ENCODE measurements around the gene CHRNE. TPM values are rescaled to one million over a fixed set of nuclear protein-coding genes. Genes with fewer than 3 reads are reported as not detected.

The CHRNE gene
- total RNA-seq, 1 experiment from 2014 or later, result not detected

DNA sequence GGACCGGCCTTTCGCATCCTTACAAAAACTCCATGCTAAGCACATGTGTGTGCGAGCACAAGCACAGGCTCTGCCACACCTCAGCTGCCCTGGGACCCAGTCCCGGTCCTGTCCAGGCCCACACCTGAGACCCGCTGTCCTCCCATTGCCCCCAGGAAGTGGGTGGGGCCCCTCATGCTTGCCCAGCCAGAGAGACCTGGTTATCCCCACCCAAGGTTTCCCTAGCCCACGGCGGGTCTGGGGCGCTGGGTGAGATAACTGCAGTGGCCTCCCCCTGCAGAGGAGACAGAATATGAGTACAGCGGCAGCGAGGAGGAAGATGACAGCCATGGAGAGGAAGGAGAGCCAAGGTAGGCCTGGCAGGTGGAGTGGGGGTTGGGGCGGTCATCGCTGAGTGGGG lies 16.1 kb downstream of the CHRNE start:
- TF ChIP-seq, protein P1, sequence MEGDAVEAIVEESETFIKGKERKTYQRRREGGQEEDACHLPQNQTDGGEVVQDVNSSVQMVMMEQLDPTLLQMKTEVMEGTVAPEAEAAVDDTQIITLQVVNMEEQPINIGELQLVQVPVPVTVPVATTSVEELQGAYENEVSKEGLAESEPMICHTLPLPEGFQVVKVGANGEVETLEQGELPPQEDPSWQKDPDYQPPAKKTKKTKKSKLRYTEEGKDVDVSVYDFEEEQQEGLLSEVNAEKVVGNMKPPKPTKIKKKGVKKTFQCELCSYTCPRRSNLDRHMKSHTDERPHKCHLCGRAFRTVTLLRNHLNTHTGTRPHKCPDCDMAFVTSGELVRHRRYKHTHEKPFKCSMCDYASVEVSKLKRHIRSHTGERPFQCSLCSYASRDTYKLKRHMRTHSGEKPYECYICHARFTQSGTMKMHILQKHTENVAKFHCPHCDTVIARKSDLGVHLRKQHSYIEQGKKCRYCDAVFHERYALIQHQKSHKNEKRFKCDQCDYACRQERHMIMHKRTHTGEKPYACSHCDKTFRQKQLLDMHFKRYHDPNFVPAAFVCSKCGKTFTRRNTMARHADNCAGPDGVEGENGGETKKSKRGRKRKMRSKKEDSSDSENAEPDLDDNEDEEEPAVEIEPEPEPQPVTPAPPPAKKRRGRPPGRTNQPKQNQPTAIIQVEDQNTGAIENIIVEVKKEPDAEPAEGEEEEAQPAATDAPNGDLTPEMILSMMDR (IDR thresholded peaks at IDR 0.05; ENCODE audit: insufficient read depth in 1 of 2, low read depth in 1 of 2, low read length in 1 of 2, severe bottlenecking in 1 of 2, unreplicated experiment in 1 of 2), result no peak

DNA sequence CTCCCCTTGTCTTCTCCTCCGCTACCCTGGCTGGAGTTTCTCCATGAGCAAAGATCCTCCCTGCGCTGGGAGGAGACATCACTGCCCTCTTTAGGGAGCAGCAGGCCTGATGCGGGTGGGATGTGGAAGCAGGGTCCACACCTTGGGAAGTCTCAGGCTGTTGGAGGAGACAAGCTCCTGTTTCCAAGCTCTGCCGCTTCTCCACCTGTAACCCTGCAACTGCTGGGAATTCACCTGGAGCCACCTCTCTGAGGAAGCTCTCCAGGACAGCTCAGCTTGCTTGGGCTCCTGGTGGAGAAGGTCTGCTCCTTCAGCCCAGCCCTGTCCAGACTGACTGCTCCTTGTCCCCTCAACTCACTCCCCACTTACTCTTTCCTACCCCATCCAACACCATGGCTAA lies 18.4 kb downstream of the CHRNE start:
- intact Hi-C loops (cut with micrococcal nuclease; ENCODE audit: unreplicated experiment), result no loop called here
- Mint-ChIP-seq H3K27me3 (ENCODE audit: insufficient read depth, unreplicated experiment) (no peaks in the 10 kb centered on the region), H3K27ac (ENCODE audit: unreplicated experiment) (no peak overlapping the region), H3K9me3 (ENCODE audit: unreplicated experiment) (no peaks in the 10 kb centered on the region), H3K4me3 (ENCODE audit: unreplicated experiment) (no peak overlapping the region), H3K4me1 (ENCODE audit: low read depth, unreplicated experiment) (no peaks in the 10 kb centered on the region), H3K36me3 (ENCODE audit: insufficient read depth, unreplicated experiment) (peaks cover 30% of the 10 kb centered on the region)
- BruUV-seq (replicated peaks), result no TSS peak
- H3K36me3 ChIP-seq (ENCODE audit: control insufficient read depth, insufficient read depth, low read length), result no peaks in the 10 kb centered on the region; the same call in 1 of the 2 replicates
- no peaks in the 10 kb centered on the region for H3K27me3 ChIP-seq (replicated peaks; ENCODE audit: control insufficient read depth, insufficient read depth, low read length)
- POLR2A ChIA-PET, result no interaction called here
- DNase-seq, result no peak
- TF ChIP-seq, protein P1 (IDR thresholded peaks at IDR 0.05; ENCODE audit: insufficient read depth in 1 of 2, low read depth in 1 of 2, low read length in 1 of 2, severe bottlenecking in 1 of 2, unreplicated experiment in 1 of 2), result no peak
- CTCF ChIA-PET, result no interaction called here
- H3K4me3 ChIP-seq (ENCODE audit: low read depth, low read length), result no peak overlapping the region
- H3K4me1 ChIP-seq, result no peaks in the 10 kb centered on the region
- no peaks in the 10 kb centered on the region for H3K9me3 ChIP-seq

More for the DNA sequence above, 16.1 kb downstream of the CHRNE start:
- Histone ChIP-seq H3K4me3 (ENCODE audit: low read depth, low read length) (no peak overlapping the region), H3K27me3 (replicated peaks; ENCODE audit: control insufficient read depth, insufficient read depth, low read length) (no peaks in the 10 kb centered on the region), H3K4me1 (no peaks in the 10 kb centered on the region), H3K36me3 (ENCODE audit: control insufficient read depth, insufficient read depth, low read length) (no peaks in the 10 kb centered on the region; the same call in 1 of the 2 replicates), H3K9me3 (no peaks in the 10 kb centered on the region)
- Mint-ChIP-seq H3K4me3 (ENCODE audit: unreplicated experiment) (no peak overlapping the region), H3K9me3 (ENCODE audit: unreplicated experiment) (no peaks in the 10 kb centered on the region), H3K4me1 (ENCODE audit: low read depth, unreplicated experiment) (no peaks in the 10 kb centered on the region), H3K27me3 (ENCODE audit: insufficient read depth, unreplicated experiment) (no peaks in the 10 kb centered on the region), H3K27ac (ENCODE audit: unreplicated experiment) (no peak overlapping the region), H3K36me3 (ENCODE audit: insufficient read depth, unreplicated experiment) (peaks cover 31% of the 10 kb centered on the region)
- BruUV-seq (replicated peaks), result no TSS peak
- CTCF ChIA-PET, result no interaction called here
- intact Hi-C loops (cut with micrococcal nuclease; ENCODE audit: unreplicated experiment), result no loop called here
- no peak for DNase-seq
- POLR2A ChIA-PET, result no interaction called here

DNA sequence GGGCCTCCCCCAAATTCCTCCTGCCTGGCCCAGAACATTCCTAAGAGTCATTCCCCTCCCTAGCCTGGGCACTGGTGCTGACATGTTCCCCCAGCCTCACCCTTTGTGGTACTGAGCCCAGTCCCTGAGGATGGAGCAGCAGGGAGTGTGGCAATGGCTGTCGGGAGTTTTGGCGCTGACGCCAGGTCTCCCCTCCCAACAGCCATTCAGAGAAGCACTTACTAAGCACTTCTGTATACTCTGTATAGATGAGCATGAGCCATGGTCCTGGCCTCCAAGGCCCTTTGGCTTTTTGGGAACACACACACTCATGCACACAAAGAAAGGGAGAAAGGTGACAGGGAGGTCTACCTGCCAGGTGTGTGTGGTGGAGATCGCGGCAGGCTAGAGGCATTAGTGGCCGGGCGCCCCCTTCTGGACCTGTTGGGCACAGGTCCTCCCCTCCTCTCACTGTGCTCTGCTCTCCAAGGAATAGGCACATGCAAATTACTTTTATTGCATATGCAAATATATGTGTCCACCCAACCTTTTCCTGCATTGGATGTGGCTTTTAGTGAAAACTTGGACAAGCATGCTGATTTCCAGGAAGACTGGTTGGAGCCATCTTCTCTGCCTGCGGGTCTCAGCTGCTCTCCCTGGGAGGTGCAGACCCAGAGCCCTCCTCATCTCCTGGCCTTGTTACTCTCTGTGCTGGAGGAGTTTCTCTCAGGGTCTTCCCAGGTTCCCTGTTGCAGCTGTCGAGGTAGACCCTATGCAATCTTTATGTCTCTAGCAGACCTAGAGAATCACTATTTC lies 20.9 kb downstream of the CHRNE start:
- Mint-ChIP-seq H3K27me3 (ENCODE audit: insufficient read depth, unreplicated experiment) (no peaks in the 10 kb centered on the region), H3K36me3 (ENCODE audit: insufficient read depth, unreplicated experiment) (peaks cover 17% of the 10 kb centered on the region), H3K4me1 (ENCODE audit: low read depth, unreplicated experiment) (no peaks in the 10 kb centered on the region), H3K27ac (ENCODE audit: unreplicated experiment) (no peak overlapping the region), H3K9me3 (ENCODE audit: unreplicated experiment) (no peaks in the 10 kb centered on the region), H3K4me3 (ENCODE audit: unreplicated experiment) (no peak overlapping the region)
- TF ChIP-seq, protein P1 (IDR thresholded peaks at IDR 0.05; ENCODE audit: insufficient read depth in 1 of 2, low read depth in 1 of 2, low read length in 1 of 2, severe bottlenecking in 1 of 2, unreplicated experiment in 1 of 2), result peak; percentile 52 to 68
- CTCF ChIA-PET, result interaction anchor here (0.7 kb wide), 1 partner anchor 86 kb away, joined by 4 read pairs; the partner anchor contains the start of gene PSMB6
- intact Hi-C loops (cut with micrococcal nuclease; ENCODE audit: unreplicated experiment), result loop anchor here (1.0 kb wide), 2 partner anchors 33 to 151 kb away; partner anchors contain the start of gene MED11
- H3K4me1 ChIP-seq, result no peaks in the 10 kb centered on the region
- POLR2A ChIA-PET, result no interaction called here
- no peak overlapping the region for H3K4me3 ChIP-seq (ENCODE audit: low read depth, low read length)
- no peaks in the 10 kb centered on the region; the same call in 1 of the 2 replicates for H3K36me3 ChIP-seq (ENCODE audit: control insufficient read depth, insufficient read depth, low read length)
- H3K9me3 ChIP-seq, result no peaks in the 10 kb centered on the region
- peak; percentile 60 to 71 for DNase-seq
- no TSS peak for BruUV-seq (replicated peaks)
- H3K27me3 ChIP-seq (replicated peaks; ENCODE audit: control insufficient read depth, insufficient read depth, low read length), result no peaks in the 10 kb centered on the region
